Stimulated activated CD4-positive, alpha-beta T cell treated with anti-CD3 and anti-CD28 coated beads, Interleukin-12 subunit alpha, Interleukin-12 subunit beta, amount 100 ng/mL, for 48 hours (primary cell): ENCODE data around the gene GYPC.
"Not testable (repeated sequence)": the region's sequence is repeated elsewhere in the genome, so short reads cannot be mapped to it uniquely, and the experiment has no call there.

Experiments used
- DNase-seq, 3 donors: peaks; one replicate each; pipeline ENCODE4 v3.0.0-alpha.2; 2020; ENCODE audit warnings: low read depth in 2 of 3, low spot score in 1 of 3

Gene GYPC

GRCh38 chr2:126668254-126668653 is 12.3 kb downstream of the GYPC start:
- DNase-seq: no peak

- DNase-seq: no peak
Observed at GRCh38 chr2:126669772-126670171, 13.8 kb downstream of the GYPC start.

GRCh38 chr2:126671488-126671887 is 15.5 kb downstream of the GYPC start:
- DNase-seq: no peak

GRCh38 chr2:126672980-126673605 is 17.1 kb downstream of the GYPC start:
- no peak for DNase-seq

GRCh38 chr2:126674075-126674744 is 18.3 kb downstream of the GYPC start:
- no peak for DNase-seq

- no peak for DNase-seq
Observed at GRCh38 chr2:126675637-126676036, 19.7 kb downstream of the GYPC start.

- no peak for DNase-seq
Observed at GRCh38 chr2:126676221-126677175, 20.5 kb downstream of the GYPC start.

- no peak for DNase-seq
Observed at GRCh38 chr2:126677176-126677538, 21.2 kb downstream of the GYPC start.

GRCh38 chr2:126678269-126679065 is 22.5 kb downstream of the GYPC start:
- DNase-seq: no peak

- DNase-seq: no peak
Observed at GRCh38 chr2:126679094-126679713, 23.2 kb downstream of the GYPC start.

- DNase-seq: no peak
Observed at GRCh38 chr2:126681505-126681904, 25.5 kb downstream of the GYPC start.

GRCh38 chr2:126685629-126686028 is 29.7 kb downstream of the GYPC start:
- DNase-seq: no peak

GRCh38 chr2:126686286-126686685 is 30.3 kb downstream of the GYPC start:
- no peak for DNase-seq

- DNase-seq: no peak
Observed at GRCh38 chr2:126686841-126687485, 31.0 kb downstream of the GYPC start.

GRCh38 chr2:126687503-126687902 is 31.5 kb downstream of the GYPC start:
- no peak for DNase-seq

- DNase-seq: not testable (repeated sequence)
Observed at GRCh38 chr2:126688594-126688993, 32.6 kb downstream of the GYPC start.

- DNase-seq: not testable (repeated sequence)
Observed at GRCh38 chr2:126692241-126692640, 36.3 kb downstream of the GYPC start.

- not testable (repeated sequence) for DNase-seq
Observed at GRCh38 chr2:126692934-126693592, 37.1 kb downstream of the GYPC start.

GRCh38 chr2:126696644-126697520 is 40.9 kb downstream of the GYPC start:
- no peak for DNase-seq
